Neural cell (in vitro differentiated cells): ENCODE results near the gene CLIC3. TPM values are rescaled to one million over a fixed set of nuclear protein-coding genes. Genes with fewer than 3 reads are reported as not detected.

Experiments used
- H2AFZ ChIP-seq: fragments of 200-600, 300-800 bp; sonication (generic), shearing (Covaris generic); 2 replicates; pipeline ENCODE4 v1.6.0; 2014; ENCODE audit warnings: low read depth, mild to moderate bottlenecking, antibody characterized with exemption, low read length, moderate library complexity
- H3F3A ChIP-seq: fragments of 200-600 bp; shearing (Covaris generic); 2 replicates; pipeline ENCODE4 v1.6.1; 2016; ENCODE audit warnings: mild to moderate bottlenecking, moderate library complexity, mixed read lengths, antibody characterized with exemption, low read length; ENCODE audit not compliant: insufficient read depth, poor library complexity, severe bottlenecking
- H3K27ac ChIP-seq: fragments of 200-600, 300-800 bp; sonication (generic), shearing (Covaris generic); 2 replicates; pipeline ENCODE4 v1.5.1; 2014; ENCODE audit warnings: mild to moderate bottlenecking, low read length, moderate library complexity
- H3K27me3 ChIP-seq: fragments of 300-800, 200-600 bp; sonication (generic), shearing (Covaris generic); 2 replicates; pipeline ENCODE4 v1.6.0; 2014; ENCODE audit warnings: mild to moderate bottlenecking, low read depth, low read length, moderate library complexity; ENCODE audit not compliant: insufficient read depth
- H3K36me3 ChIP-seq: fragments of 300-800, 200-600 bp; sonication (generic), shearing (Covaris generic); 2 replicates; pipeline ENCODE4 v1.5.1; 2014; ENCODE audit warnings: mild to moderate bottlenecking, antibody characterized with exemption, low read length, moderate library complexity; ENCODE audit not compliant: insufficient read depth
- H3K4me2 ChIP-seq: fragments of 300-800, 200-600 bp; sonication (generic), shearing (Covaris generic); 2 replicates; pipeline ENCODE4 v1.6.0; 2014; ENCODE audit warnings: mild to moderate bottlenecking, low read length
- H3K4me3 ChIP-seq: fragments of 300-800, 200-600 bp; sonication (generic), shearing (Covaris generic); 2 replicates; pipeline ENCODE4 v1.5.1; 2014; ENCODE audit warnings: mild to moderate bottlenecking, low read length, moderate library complexity
- H3K79me2 ChIP-seq: fragments of 200-600 bp; shearing (Covaris generic); replicated peaks from 2 replicates; pipeline ENCODE4 v1.6.0; 2014; ENCODE audit warnings: mild to moderate bottlenecking, low read length, moderate library complexity; ENCODE audit not compliant: insufficient read depth
- H3K9ac ChIP-seq: fragments of 300-800, 200-600 bp; sonication (generic), shearing (Covaris generic); 2 replicates; pipeline ENCODE4 v1.6.1; 2016; ENCODE audit warnings: mild to moderate bottlenecking, low read length, mixed read lengths
- H3K9me2 ChIP-seq: fragments of 200-600 bp; shearing (Covaris generic); 2 replicates; pipeline ENCODE4 v1.6.1; 2016; ENCODE audit warnings: mild to moderate bottlenecking, low read length, mixed read lengths; ENCODE audit not compliant: insufficient read depth
- H3K9me3 ChIP-seq: fragments of 200-600, 300-800 bp; sonication (generic), shearing (Covaris generic); 2 replicates; pipeline ENCODE4 v1.6.1; 2016; ENCODE audit warnings: mild to moderate bottlenecking, mixed run types, low read length, moderate library complexity, mixed read lengths
- H4K20me1 ChIP-seq: fragments of 200-600 bp; shearing (Covaris generic); 2 replicates; pipeline ENCODE4 v1.6.1; 2016; ENCODE audit warnings: mild to moderate bottlenecking, mixed run types; ENCODE audit not compliant: insufficient read depth
- EP300 ChIP-seq: fragments of 450-650 bp; conservative IDR thresholded peaks from 2 replicates; pipeline ENCODE4 v1.6.1; 2014; ENCODE audit warnings: antibody characterized with exemption, mild to moderate bottlenecking, moderate library complexity; ENCODE audit not compliant: poor library complexity, severe bottlenecking
- EZH2 ChIP-seq: fragments of 200-600, 300-800 bp; shearing (Covaris generic), sonication (generic); IDR thresholded peaks from 2 replicates; pipeline ENCODE4 v1.6.1; 2014; ENCODE audit warnings: antibody characterized with exemption, low read length, borderline replicate concordance, mild to moderate bottlenecking; ENCODE audit not compliant: insufficient read depth, poor library complexity, severe bottlenecking
- MXI1 ChIP-seq: fragments of 450-650 bp; conservative IDR thresholded peaks from 2 replicates; pipeline ENCODE4 v1.6.1; 2014; ENCODE audit warnings: antibody characterized with exemption, mild to moderate bottlenecking; ENCODE audit not compliant: poor library complexity, severe bottlenecking
- POLR2AphosphoS5 ChIP-seq: IDR thresholded peaks from 2 replicates; pipeline ENCODE4 v1.6.1; 2012
- RAD21 ChIP-seq: fragments of 450-650 bp; conservative IDR thresholded peaks from 2 replicates; pipeline ENCODE4 v1.6.1; 2014; ENCODE audit warnings: antibody characterized with exemption, mild to moderate bottlenecking, moderate library complexity
- SMC3 ChIP-seq: fragments of 450-650 bp; conservative IDR thresholded peaks from 2 replicates; pipeline ENCODE4 v1.6.1; 2014; ENCODE audit warnings: antibody characterized with exemption, mild to moderate bottlenecking, moderate library complexity; ENCODE audit not compliant: poor library complexity
- TAF1 ChIP-seq: IDR thresholded peaks from 2 replicates; pipeline ENCODE4 v1.6.1; 2012; ENCODE audit warnings: low read depth
- polyA plus RNA-seq: library from polyadenylated mRNA; depleted of rRNA; stranded (reverse); fragments of >200 nt; gene quantifications from 2 replicates; pipeline ENCODE4 v1.2.3, GENCODE V29; 2014
- TF ChIP-seq, protein P1 (sequence below): IDR thresholded peaks from 2 replicates; pipeline ENCODE4 v1.6.1; 2012; ENCODE audit warnings: borderline replicate concordance
- TF ChIP-seq, protein P2 (sequence below): fragments of 450-650 bp; IDR thresholded peaks from 2 replicates; pipeline ENCODE4 v1.5.1; 2014; ENCODE audit warnings: antibody characterized with exemption, mild to moderate bottlenecking, moderate library complexity; ENCODE audit not compliant: poor library complexity, severe bottlenecking

Gene CLIC3
- polyA plus RNA-seq, 1 donor from 2014 or later: not detected

DNA sequence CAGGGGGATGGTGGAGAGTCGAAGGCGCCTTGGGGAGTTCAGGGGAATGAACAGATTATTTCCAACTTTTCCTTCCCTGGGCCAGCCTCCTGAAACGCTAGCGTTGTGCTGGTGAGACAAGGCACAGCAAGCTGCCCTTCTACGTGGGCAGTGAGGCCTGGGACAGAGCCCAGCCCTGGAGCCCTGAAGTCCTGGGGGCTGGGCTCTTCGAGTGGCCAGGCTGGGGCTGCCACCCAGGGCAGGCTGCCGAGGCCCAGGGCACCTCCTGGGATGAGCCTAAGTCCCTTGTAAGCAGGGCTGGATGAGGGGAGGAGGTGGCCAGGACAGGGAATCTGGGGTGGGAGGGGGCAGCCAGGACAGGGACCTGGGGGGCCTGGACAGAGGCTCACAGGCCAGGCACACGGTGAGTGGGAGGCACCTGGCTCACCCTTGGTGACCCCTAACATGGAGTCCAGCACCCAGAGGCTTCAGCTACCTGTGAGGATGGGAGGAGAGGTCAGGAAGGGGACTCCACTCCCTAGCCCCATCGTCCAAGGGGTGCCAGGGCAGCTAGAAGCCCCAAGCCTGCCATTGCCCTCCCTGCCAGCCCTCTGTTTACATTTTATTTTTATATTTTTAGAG, 45.6 kb downstream of the CLIC3 start:
- Histone ChIP-seq H3K9ac (peak overlapping the region; percentile 93), H3K27ac (peak overlapping the region; percentile 91), H2AFZ (peak overlapping the region; percentile 85), H3K27me3 (no peaks in the 10 kb centered on the region), H3K79me2 (no peaks in the 10 kb centered on the region), H3F3A (no peaks in the 10 kb centered on the region), H3K36me3 (no peaks in the 10 kb centered on the region), H3K4me2 (peak overlapping the region; percentile 73), H4K20me1 (no peaks in the 10 kb centered on the region), H3K9me2 (no peaks in the 10 kb centered on the region), H3K4me3 (peak overlapping the region; percentile 82), H3K9me3 (no peaks in the 10 kb centered on the region)
- TF ChIP-seq TAF1 (no peak), SMC3 (no peak), RAD21 (no peak), EZH2 (no peak)
- TF ChIP-seq, protein P1, sequence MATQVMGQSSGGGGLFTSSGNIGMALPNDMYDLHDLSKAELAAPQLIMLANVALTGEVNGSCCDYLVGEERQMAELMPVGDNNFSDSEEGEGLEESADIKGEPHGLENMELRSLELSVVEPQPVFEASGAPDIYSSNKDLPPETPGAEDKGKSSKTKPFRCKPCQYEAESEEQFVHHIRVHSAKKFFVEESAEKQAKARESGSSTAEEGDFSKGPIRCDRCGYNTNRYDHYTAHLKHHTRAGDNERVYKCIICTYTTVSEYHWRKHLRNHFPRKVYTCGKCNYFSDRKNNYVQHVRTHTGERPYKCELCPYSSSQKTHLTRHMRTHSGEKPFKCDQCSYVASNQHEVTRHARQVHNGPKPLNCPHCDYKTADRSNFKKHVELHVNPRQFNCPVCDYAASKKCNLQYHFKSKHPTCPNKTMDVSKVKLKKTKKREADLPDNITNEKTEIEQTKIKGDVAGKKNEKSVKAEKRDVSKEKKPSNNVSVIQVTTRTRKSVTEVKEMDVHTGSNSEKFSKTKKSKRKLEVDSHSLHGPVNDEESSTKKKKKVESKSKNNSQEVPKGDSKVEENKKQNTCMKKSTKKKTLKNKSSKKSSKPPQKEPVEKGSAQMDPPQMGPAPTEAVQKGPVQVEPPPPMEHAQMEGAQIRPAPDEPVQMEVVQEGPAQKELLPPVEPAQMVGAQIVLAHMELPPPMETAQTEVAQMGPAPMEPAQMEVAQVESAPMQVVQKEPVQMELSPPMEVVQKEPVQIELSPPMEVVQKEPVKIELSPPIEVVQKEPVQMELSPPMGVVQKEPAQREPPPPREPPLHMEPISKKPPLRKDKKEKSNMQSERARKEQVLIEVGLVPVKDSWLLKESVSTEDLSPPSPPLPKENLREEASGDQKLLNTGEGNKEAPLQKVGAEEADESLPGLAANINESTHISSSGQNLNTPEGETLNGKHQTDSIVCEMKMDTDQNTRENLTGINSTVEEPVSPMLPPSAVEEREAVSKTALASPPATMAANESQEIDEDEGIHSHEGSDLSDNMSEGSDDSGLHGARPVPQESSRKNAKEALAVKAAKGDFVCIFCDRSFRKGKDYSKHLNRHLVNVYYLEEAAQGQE: no peak
- TF ChIP-seq, protein P2, sequence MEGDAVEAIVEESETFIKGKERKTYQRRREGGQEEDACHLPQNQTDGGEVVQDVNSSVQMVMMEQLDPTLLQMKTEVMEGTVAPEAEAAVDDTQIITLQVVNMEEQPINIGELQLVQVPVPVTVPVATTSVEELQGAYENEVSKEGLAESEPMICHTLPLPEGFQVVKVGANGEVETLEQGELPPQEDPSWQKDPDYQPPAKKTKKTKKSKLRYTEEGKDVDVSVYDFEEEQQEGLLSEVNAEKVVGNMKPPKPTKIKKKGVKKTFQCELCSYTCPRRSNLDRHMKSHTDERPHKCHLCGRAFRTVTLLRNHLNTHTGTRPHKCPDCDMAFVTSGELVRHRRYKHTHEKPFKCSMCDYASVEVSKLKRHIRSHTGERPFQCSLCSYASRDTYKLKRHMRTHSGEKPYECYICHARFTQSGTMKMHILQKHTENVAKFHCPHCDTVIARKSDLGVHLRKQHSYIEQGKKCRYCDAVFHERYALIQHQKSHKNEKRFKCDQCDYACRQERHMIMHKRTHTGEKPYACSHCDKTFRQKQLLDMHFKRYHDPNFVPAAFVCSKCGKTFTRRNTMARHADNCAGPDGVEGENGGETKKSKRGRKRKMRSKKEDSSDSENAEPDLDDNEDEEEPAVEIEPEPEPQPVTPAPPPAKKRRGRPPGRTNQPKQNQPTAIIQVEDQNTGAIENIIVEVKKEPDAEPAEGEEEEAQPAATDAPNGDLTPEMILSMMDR: no peak

DNA sequence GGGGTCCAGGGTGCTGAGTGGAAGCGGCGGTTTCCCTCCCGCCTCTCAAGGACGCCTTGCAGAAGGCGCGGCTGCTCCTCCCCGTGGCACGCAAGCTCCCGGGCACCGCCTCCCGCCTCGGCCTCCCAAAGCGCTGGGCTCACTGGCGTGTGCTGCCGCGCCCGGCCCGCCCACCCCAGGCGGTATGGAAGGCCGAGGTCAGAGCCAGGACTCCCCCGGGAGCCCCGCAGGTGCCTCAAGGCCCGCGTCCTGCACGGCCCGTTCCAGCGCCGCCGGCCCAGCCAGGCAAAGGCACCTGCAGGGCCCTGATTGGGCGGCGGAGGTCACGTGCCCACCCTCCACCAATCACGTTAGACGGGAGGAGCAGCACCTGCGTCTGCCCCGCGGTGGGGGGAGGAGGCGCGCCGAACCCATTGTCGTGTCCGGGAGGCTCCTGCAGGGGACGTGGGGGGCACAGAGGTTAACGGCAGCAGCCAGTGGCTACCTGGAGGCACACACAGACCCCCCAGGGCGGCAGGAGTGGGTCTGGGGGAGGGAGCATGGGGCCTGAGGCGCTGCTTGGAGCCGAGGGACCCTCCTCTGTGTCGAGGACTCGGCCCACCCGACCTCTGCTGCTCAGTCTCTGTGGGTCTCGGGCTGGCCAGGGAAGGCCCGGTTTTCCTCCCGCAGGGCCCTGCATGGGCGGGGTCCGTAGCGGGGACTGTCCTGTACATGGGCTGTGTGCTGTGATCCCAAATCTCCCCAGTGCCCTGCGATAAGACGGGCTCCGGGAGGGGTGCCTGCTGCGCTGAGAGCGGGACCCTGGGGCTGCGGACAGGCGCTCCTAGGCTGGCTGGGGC, 46.3 kb downstream of the CLIC3 start:
- Histone ChIP-seq H3F3A (no peaks in the 10 kb centered on the region), H3K27me3 (no peaks in the 10 kb centered on the region), H3K79me2 (no peaks in the 10 kb centered on the region), H3K9ac (peak overlapping the region; percentile 93), H3K9me3 (no peaks in the 10 kb centered on the region), H4K20me1 (no peaks in the 10 kb centered on the region), H2AFZ (peak overlapping the region; percentile 85), H3K4me2 (peak overlapping the region; percentile 73), H3K27ac (peak overlapping the region; percentile 91), H3K9me2 (no peaks in the 10 kb centered on the region), H3K4me3 (peak overlapping the region; percentile 82), H3K36me3 (no peaks in the 10 kb centered on the region)
- TF ChIP-seq SMC3 (peak; percentile 46), EZH2 (no peak), POLR2AphosphoS5 (peak; percentile 97), MXI1 (peak; percentile 65), RAD21 (peak; percentile 42), TAF1 (no peak), EP300 (no peak)
- TF ChIP-seq, protein P1: peak; percentile 51
- TF ChIP-seq, protein P2: peak; percentile 66
